ENCODE measurements around the gene SLC24A3.

GRCh38 chr20:19527509-19527908 is 315.1 kb downstream of the SLC24A3 start:
- no peak for TF ChIP-seq POLR2AphosphoS5 (IDR thresholded peaks at IDR 0.05; ENCODE audit: borderline replicate concordance, low read depth, low read length)
- TF ChIP-seq EZH2 (IDR thresholded peaks at IDR 0.05), result no peak
- no peak for TF ChIP-seq FOXP2 (optimal IDR thresholded peaks at IDR 0.05; ENCODE audit: control extremely low read depth, extremely low read length, insufficient read depth)
